Mesothelial cell of epicardium (in vitro differentiated cells): Measurements from ENCODE around the gene COQ8B. TPM values are rescaled to one million over a fixed set of nuclear protein-coding genes. Genes with fewer than 3 reads are reported as not detected.

ENCODE experiments used
- DNase-seq, 2 experiments: peaks; one replicate each; pipeline ENCODE4 v3.0.0; 2021; ENCODE audit warnings: low spot score in 2 of 2; ENCODE audit not compliant: unreplicated experiment in 2 of 2
- H3K27ac Mint-ChIP-seq: 2 replicates; pipeline ENCODE4 v1.8.0; 2021; ENCODE audit warnings: mixed read lengths
- H3K27me3 Mint-ChIP-seq: 2 replicates; pipeline ENCODE4 v1.8.0; 2021; ENCODE audit warnings: low read depth, mixed read lengths
- H3K36me3 Mint-ChIP-seq: 2 replicates; pipeline ENCODE4 v1.8.0; 2021; ENCODE audit warnings: mixed read lengths
- H3K4me1 Mint-ChIP-seq: 2 replicates; pipeline ENCODE4 v1.8.0; 2021; ENCODE audit warnings: mixed read lengths
- H3K4me3 Mint-ChIP-seq: 2 replicates; pipeline ENCODE4 v1.8.0; 2021; ENCODE audit warnings: mild to moderate bottlenecking, moderate library complexity, mixed read lengths
- H3K9me3 Mint-ChIP-seq: 2 replicates; pipeline ENCODE4 v1.8.0; 2021; ENCODE audit warnings: mixed read lengths
- CTCF ChIP-seq: fragments of 200-600 bp; sonication (generic); IDR thresholded peaks from one replicate; pipeline ENCODE4 v1.5.0; 2021; ENCODE audit warnings: antibody characterized with exemption; ENCODE audit not compliant: unreplicated experiment
- total RNA-seq: library from RNA; stranded (reverse); gene quantifications from 3 replicates; pipeline ENCODE4 v1.2.1, GENCODE V29; 2021

The COQ8B gene
- total RNA-seq, 1 donor from 2014 or later: 58.3 TPM

DNA sequence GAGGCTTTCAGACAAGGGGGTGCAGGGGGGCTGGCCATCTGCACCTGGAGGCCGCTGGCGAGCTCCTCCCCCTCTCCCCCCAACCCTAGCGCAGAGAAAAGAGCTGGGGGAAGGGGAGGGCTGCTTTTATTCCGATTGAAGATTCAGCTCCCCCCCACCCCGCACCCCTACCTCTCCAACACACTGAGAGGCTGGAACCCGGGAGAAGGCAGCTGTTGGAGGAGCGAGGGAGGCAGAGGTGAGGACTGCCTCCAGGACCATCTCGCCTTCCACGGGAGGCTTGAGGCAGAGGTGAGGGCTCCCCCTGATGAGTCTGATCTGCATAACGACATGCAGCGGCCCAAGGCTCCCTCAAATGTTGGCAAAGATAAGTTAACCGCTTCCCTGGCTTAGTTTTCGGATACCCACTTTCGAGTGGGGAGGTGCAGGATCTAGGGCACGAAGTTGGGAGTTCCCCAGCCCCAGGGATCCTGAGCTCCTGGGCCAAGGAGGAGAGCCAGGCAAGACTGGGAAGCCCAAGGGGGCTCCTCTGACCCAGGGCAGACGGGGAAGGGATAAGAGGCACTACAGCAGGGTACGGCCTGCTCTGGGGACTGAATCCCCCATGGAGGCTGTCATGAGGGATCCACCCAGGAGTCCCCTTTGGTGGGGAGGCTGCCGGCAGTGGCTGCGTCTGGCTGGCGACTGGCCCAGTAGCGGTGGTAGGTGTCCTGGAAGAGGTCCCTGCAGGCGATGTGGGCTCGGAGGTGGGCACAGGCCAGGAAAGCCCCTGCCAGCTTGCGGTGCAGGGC, 25.1 kb downstream of the COQ8B start:
- H3K27me3 Mint-ChIP-seq: no peaks in the 10 kb centered on the region
- H3K4me3 Mint-ChIP-seq: peak overlapping the region; percentile 20
- H3K4me1 Mint-ChIP-seq: peaks cover 3% of the 10 kb centered on the region
- H3K27ac Mint-ChIP-seq: peak overlapping the region; percentile 64
- no peaks in the 10 kb centered on the region for H3K9me3 Mint-ChIP-seq
- H3K36me3 Mint-ChIP-seq: peaks cover 14% of the 10 kb centered on the region
- DNase-seq: no peak
- no peak for TF ChIP-seq CTCF

DNA sequence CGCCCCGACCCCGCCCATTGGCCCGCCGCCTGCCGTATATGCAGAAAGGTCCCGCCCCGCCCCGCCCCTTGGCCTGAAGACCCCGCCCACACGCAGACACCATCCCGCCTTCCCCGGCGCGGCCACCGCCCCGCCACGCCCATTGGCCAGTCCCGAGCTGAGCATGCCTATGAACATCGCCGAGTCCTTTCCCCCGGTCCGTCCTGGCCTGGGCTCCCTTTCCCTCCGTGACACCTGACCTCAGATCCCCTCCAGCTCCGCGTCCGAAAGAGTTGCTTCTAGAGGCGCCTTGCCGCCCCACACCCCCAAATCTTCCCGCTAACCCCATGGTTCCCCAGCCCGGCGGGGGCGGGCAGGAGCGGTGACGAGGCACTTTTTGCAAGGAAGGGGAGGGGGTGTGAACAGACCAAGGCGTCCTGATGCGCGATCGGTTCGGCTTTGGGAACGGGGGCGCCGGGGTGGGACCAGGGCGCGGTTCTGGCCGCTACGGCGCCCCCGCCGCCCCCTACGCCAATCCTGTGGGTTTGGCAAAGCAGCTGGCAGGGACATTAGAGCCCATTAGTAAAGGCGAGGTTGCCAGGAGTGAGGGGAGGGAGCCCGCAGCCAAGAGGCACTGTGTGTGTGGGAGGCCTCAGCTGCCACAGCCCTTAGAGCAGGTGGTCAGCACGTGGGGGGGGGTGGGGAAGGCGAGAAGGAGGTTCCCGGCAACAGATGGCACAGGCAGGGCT, 25.8 kb downstream of the COQ8B start:
- peak overlapping the region; percentile 75 for H3K4me3 Mint-ChIP-seq
- DNase-seq: peak; percentile 87 to 89
- no peak for TF ChIP-seq CTCF
- H3K4me1 Mint-ChIP-seq: peaks cover 3% of the 10 kb centered on the region
- peaks cover 10% of the 10 kb centered on the region for H3K36me3 Mint-ChIP-seq
- no peaks in the 10 kb centered on the region for H3K27me3 Mint-ChIP-seq
- no peaks in the 10 kb centered on the region for H3K9me3 Mint-ChIP-seq
- H3K27ac Mint-ChIP-seq: peak overlapping the region; percentile 89

GRCh38 chr19:40690050-40690692, 26.5 kb downstream of the COQ8B start, which contains the start of gene NUMBL:
NUMBL (minus strand) TSS chr19:40690651; CDS start chr19:40690483, 168 bp downstream.
- Mint-ChIP-seq H3K27ac (peak within 1 kb of the TSS; percentile 89), H3K9me3 (no peaks in the 10 kb centered on the region), H3K4me1 (peaks cover 3% of the 10 kb centered on the region), H3K36me3 (peaks cover 16% of the 10 kb centered on the region), H3K4me3 (peak within 1 kb of the TSS; percentile 75), H3K27me3 (no peaks in the 10 kb centered on the region)
- DNase-seq: no peak
- TF ChIP-seq CTCF: no peak

GRCh38 chr19:40689339-40690049, 27.2 kb downstream of the COQ8B start:
- no peak for DNase-seq
- H3K4me1 Mint-ChIP-seq: peaks cover 3% of the 10 kb centered on the region
- no peaks in the 10 kb centered on the region for H3K9me3 Mint-ChIP-seq
- no peaks in the 10 kb centered on the region for H3K27me3 Mint-ChIP-seq
- H3K4me3 Mint-ChIP-seq: no peak overlapping the region
- peaks cover 21% of the 10 kb centered on the region for H3K36me3 Mint-ChIP-seq
- TF ChIP-seq CTCF: no peak
- no peak overlapping the region for H3K27ac Mint-ChIP-seq

DNA sequence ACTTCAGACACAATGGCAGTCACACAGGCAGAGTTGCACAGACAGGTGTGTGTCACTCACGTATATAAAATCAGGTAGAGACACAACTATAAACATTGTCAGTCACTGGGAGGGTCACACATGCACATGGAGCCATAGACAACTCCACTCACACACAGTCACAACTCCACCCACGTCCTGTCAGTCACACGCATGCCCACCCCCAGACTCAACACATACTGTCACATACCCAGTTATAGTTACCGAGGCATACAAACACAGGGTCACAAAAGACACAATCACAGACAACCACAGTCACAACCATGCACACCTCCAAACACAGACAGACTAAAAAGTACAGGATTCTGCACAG, 27.7 kb downstream of the COQ8B start:
- Mint-ChIP-seq H3K4me3 (no peak overlapping the region), H3K27me3 (no peaks in the 10 kb centered on the region), H3K9me3 (no peaks in the 10 kb centered on the region), H3K4me1 (peaks cover 3% of the 10 kb centered on the region), H3K36me3 (peaks cover 19% of the 10 kb centered on the region), H3K27ac (no peak overlapping the region)
- TF ChIP-seq CTCF: no peak
- no peak for DNase-seq
